Measurements from ENCODE around the gene SLC25A11.

DNA sequence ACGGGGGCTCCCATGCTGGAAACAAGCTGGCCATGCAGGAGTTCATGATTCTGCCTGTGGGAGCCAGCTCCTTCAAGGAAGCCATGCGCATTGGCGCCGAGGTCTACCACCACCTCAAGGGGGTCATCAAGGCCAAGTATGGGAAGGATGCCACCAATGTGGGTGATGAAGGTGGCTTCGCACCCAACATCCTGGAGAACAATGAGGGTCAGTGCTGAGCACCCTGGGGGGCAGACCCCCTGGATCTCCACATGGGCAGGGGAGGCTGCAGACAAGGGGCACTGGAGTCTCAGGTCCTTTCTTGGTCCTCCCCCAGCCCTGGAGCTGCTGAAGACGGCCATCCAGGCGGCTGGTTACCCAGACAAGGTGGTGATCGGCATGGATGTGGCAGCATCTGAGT is 15.2 kb upstream of the SLC25A11 start:
- TF ChIP-seq, protein P1, sequence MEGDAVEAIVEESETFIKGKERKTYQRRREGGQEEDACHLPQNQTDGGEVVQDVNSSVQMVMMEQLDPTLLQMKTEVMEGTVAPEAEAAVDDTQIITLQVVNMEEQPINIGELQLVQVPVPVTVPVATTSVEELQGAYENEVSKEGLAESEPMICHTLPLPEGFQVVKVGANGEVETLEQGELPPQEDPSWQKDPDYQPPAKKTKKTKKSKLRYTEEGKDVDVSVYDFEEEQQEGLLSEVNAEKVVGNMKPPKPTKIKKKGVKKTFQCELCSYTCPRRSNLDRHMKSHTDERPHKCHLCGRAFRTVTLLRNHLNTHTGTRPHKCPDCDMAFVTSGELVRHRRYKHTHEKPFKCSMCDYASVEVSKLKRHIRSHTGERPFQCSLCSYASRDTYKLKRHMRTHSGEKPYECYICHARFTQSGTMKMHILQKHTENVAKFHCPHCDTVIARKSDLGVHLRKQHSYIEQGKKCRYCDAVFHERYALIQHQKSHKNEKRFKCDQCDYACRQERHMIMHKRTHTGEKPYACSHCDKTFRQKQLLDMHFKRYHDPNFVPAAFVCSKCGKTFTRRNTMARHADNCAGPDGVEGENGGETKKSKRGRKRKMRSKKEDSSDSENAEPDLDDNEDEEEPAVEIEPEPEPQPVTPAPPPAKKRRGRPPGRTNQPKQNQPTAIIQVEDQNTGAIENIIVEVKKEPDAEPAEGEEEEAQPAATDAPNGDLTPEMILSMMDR (IDR thresholded peaks at IDR 0.05; ENCODE audit: extremely low read depth in 1 of 2, insufficient read depth in 1 of 2, low read depth in 1 of 2, low read length in 2 of 2) = no peak
- no peak for TF ChIP-seq EZH2 (IDR thresholded peaks at IDR 0.05; ENCODE audit: borderline replicate concordance, low read depth, low read length, severe bottlenecking)
- no peak for TF ChIP-seq POLR2A (IDR thresholded peaks at IDR 0.05; ENCODE audit: low read depth, low read length)
- TF ChIP-seq POLR2AphosphoS5 (IDR thresholded peaks at IDR 0.05; ENCODE audit: insufficient read depth, low read depth, low read length) = no peak
- no peak for TF ChIP-seq JUN (IDR thresholded peaks at IDR 0.05; ENCODE audit: borderline replicate concordance, insufficient read depth, insufficient read length, low read depth)
- no peak for TF ChIP-seq FOS (IDR thresholded peaks at IDR 0.05; ENCODE audit: borderline replicate concordance, insufficient read depth, low read length)
- TF ChIP-seq, protein P2, sequence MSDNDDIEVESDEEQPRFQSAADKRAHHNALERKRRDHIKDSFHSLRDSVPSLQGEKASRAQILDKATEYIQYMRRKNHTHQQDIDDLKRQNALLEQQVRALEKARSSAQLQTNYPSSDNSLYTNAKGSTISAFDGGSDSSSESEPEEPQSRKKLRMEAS (IDR thresholded peaks at IDR 0.05; ENCODE audit: insufficient read depth, insufficient read length) = no peak
